OCI-LY7 (cell line): Measurements from ENCODE around the gene MAEA. TPM values are rescaled to one million over a fixed set of nuclear protein-coding genes. Genes with fewer than 3 reads are reported as not detected.

Experiments
- BruUV-seq: library from RNA; stranded (reverse); fragments of 400-500 nt; replicated peaks from 2 replicates; lab custom pipeline; 2021; lab: Mats Ljungman, UMichigan
- CTCF ChIA-PET: fragments of 300-600 bp; sonication (Branson Sonifier 250); formaldehyde crosslinking; loops from one replicate; lab custom pipeline; 2022; ENCODE audit warnings: antibody characterized with exemption; ENCODE audit not compliant: unreplicated experiment; lab: Charles Lee
- POLR2A ChIA-PET: fragments of 300-600 bp; sonication (Branson Sonifier 250); formaldehyde crosslinking; loops from one replicate; lab custom pipeline; 2022; ENCODE audit warnings: antibody characterized with exemption; lab: Charles Lee
- DNase-seq: peaks from one replicate; pipeline ENCODE4 v3.0.0-alpha.2; 2015; ENCODE audit warnings: low spot score
- H2AFZ ChIP-seq: fragments of 200-600 bp; sonication (generic), shearing (Covaris generic); 2 replicates; pipeline ENCODE4 v1.6.1; 2014; ENCODE audit warnings: mild to moderate bottlenecking, antibody characterized with exemption, low read length, moderate library complexity
- H3K27ac ChIP-seq: fragments of 200-600 bp; sonication (generic); 2 replicates; pipeline ENCODE4 v1.5.1; 2014; ENCODE audit warnings: mixed run types, low read depth, mild to moderate bottlenecking, moderate library complexity, low read length, inconsistent platforms; ENCODE audit not compliant: poor library complexity, severe bottlenecking
- H3K36me3 ChIP-seq: fragments of 200-600 bp; sonication (generic); 2 replicates; pipeline ENCODE4 v1.6.1; 2014; ENCODE audit warnings: mild to moderate bottlenecking, antibody characterized with exemption, low read length, moderate library complexity, mixed read lengths; ENCODE audit not compliant: insufficient read depth
- H3K4me1 ChIP-seq: fragments of 200-600 bp; sonication (generic); 2 replicates; pipeline ENCODE4 v1.5.1; 2014; ENCODE audit warnings: mild to moderate bottlenecking, low read length; ENCODE audit not compliant: insufficient read depth, poor library complexity, severe bottlenecking
- H3K4me2 ChIP-seq: fragments of 200-600 bp; sonication (generic); 2 replicates; pipeline ENCODE4 v1.6.1; 2014; ENCODE audit warnings: mild to moderate bottlenecking, low read length
- H3K4me3 ChIP-seq: fragments of 200-600 bp; sonication (generic); 2 replicates; pipeline ENCODE4 v1.5.1; 2014; ENCODE audit warnings: mild to moderate bottlenecking, low read depth, low read length; ENCODE audit not compliant: poor library complexity, severe bottlenecking
- H3K79me2 ChIP-seq: fragments of 200-600 bp; sonication (generic); 2 replicates; pipeline ENCODE4 v1.6.1; 2016; ENCODE audit warnings: low read depth, mild to moderate bottlenecking, low read length, moderate library complexity, mixed read lengths; ENCODE audit not compliant: insufficient read depth
- H3K9me2 ChIP-seq: fragments of 200-600 bp; sonication (generic); 2 replicates; pipeline ENCODE4 v1.6.1; 2016; ENCODE audit warnings: mild to moderate bottlenecking, low read length, mixed read lengths; ENCODE audit not compliant: insufficient read depth
- H3K9me3 ChIP-seq: fragments of 200-600 bp; sonication (generic); 2 replicates; pipeline ENCODE4 v1.6.1; 2014; ENCODE audit warnings: mild to moderate bottlenecking, mixed run types, low read length, mixed read lengths
- H4K20me1 ChIP-seq: fragments of 200-600 bp; sonication (generic); 2 replicates; pipeline ENCODE4 v1.6.1; 2014; ENCODE audit warnings: mild to moderate bottlenecking, antibody characterized with exemption, low read length, moderate library complexity, mixed read lengths; ENCODE audit not compliant: insufficient read depth
- CTCF ChIP-seq: fragments of 200-600 bp; sonication (generic); conservative IDR thresholded peaks from 2 replicates; pipeline ENCODE4 v1.5.1; 2014; ENCODE audit warnings: mild to moderate bottlenecking, antibody characterized with exemption, low read length, moderate library complexity, mixed read lengths
- EZH2phosphoT487 ChIP-seq: fragments of 200-600 bp; sonication (generic); IDR thresholded peaks from 2 replicates; pipeline ENCODE4 v1.6.1; 2018; ENCODE audit warnings: low read depth, borderline replicate concordance, mild to moderate bottlenecking, mixed run types, antibody characterized with exemption, low read length, moderate library complexity, mixed read lengths
- intact Hi-C: fragments of 100-400 bp; cut with micrococcal nuclease; formaldehyde crosslinking; loops from one replicate; pipeline ENCODE4 v1.10.0; 2022; ENCODE audit not compliant: unreplicated experiment
- total RNA-seq, 2 experiments: library from RNA; depleted of rRNA in 1 of 2; stranded (reverse); fragments of >200 nt in 1 of 2; shearing (Covaris generic) in 1 of 2; gene quantifications; 2 replicates each; pipeline ENCODE4 v1.2.3, GENCODE V29; 2014 to 2022

MAEA gene
- total RNA-seq, 2 experiments from 2014 or later: 53.2 to 59.3 TPM

- Histone ChIP-seq H2AFZ (no peak overlapping the region), H3K36me3 (peaks cover 42% of the 10 kb centered on the region), H3K79me2 (peaks cover 60% of the 10 kb centered on the region), H4K20me1 (peaks cover 10% of the 10 kb centered on the region; the same call in 1 of the 2 replicates), H3K9me3 (no peaks in the 10 kb centered on the region), H3K4me3 (no peak overlapping the region), H3K4me2 (no peak overlapping the region), H3K4me1 (peaks cover 31% of the 10 kb centered on the region), H3K27ac (no peak overlapping the region), H3K9me2 (no peaks in the 10 kb centered on the region)
- ChIA-PET POLR2A (no interaction called here), CTCF (no interaction called here)
- BruUV-seq: no TSS peak
- TF ChIP-seq CTCF (no peak), EZH2phosphoT487 (no peak)
- intact Hi-C loops: no loop called here
- DNase-seq: no peak
These were observed 5.8 kb downstream of the MAEA start for GRCh38 chr4:1295405-1296055.

- peaks cover 51% of the 10 kb centered on the region for H3K36me3 ChIP-seq
- BruUV-seq: no TSS peak
- peaks cover 56% of the 10 kb centered on the region for H3K79me2 ChIP-seq
These were observed 6.8 kb downstream of the MAEA start for GRCh38 chr4:1296324-1297022.

More at GRCh38 chr4:1296324-1297022, 6.8 kb downstream of the MAEA start:
- POLR2A ChIA-PET: no interaction called here
- H3K27ac ChIP-seq: no peak overlapping the region
- H4K20me1 ChIP-seq: peaks cover 10% of the 10 kb centered on the region; the same call in 1 of the 2 replicates
- H3K4me3 ChIP-seq: no peak overlapping the region
- H3K4me1 ChIP-seq: peaks cover 23% of the 10 kb centered on the region
- TF ChIP-seq CTCF (no peak), EZH2phosphoT487 (no peak)
- DNase-seq: no peak
- H3K9me2 ChIP-seq: no peaks in the 10 kb centered on the region
- H3K4me2 ChIP-seq: no peak overlapping the region
- CTCF ChIA-PET: no interaction called here
- intact Hi-C loops: no loop called here
- no peaks in the 10 kb centered on the region for H3K9me3 ChIP-seq
- H2AFZ ChIP-seq: no peak overlapping the region
